HG02885 (cell line): ENCODE measurements around the gene RASD2.

Experiments used
- ATAC-seq: cut with Tn5 transposase; IDR thresholded peaks from one replicate; pipeline ENCODE4 v1.9.1; 2021; ENCODE audit warnings: mild to moderate bottlenecking; ENCODE audit not compliant: unreplicated experiment, poor library complexity

The RASD2 gene

GRCh38 chr22:35597692-35598395 is 57.2 kb downstream of the RASD2 start:
- ATAC-seq = no peak

DNA sequence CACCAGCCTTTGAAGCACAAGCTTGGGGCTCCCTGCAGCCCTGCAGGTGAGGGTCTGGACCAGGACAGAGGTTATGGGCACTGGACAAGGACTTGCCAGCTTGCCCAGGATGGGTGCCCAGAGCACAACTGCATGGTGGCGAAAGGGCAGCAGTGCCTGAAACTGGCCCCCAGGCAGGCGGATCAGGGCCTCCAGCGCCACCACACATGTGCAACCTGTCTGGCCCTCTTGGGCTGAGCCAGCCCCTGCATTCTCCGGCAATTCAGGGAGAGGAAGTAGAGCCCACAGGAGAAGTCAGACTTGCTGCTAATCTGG is 57.7 kb downstream of the RASD2 start:
- no peak for ATAC-seq

GRCh38 chr22:35599364-35599763 is 58.7 kb downstream of the RASD2 start:
- no peak for ATAC-seq

GRCh38 chr22:35600476-35600875 is 59.8 kb downstream of the RASD2 start:
- no peak for ATAC-seq

DNA sequence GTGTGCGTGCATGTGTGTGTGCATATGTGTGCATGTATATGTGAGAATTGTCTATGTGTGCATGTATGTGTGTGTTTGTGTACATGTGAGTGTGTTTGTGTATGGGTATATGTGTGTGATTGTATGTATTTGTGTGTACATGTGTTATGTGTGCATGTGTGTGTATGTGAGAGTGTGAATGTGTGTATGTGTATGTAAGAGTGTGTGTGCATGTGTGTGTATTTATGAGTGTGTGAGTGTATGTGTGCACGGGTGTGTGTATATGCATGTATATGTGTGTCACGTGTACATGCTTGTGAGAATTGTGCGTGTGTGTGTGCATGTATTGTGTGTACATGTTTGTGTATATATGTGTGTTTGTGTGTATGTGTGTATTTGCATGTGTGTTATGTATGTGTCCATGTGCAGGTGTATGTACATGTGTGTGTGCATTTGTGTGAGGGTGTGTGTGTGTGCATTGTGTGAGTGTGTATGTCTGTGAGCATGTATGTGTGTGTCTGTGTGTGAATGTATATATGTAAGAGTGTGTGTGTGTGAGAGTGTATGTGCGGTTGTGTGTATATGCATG is 60.5 kb downstream of the RASD2 start:
- ATAC-seq = no peak

GRCh38 chr22:35601743-35602615 is 61.3 kb downstream of the RASD2 start:
- ATAC-seq = no peak
